Measurements from ENCODE around the gene EML6. TPM values are rescaled to one million over a fixed set of nuclear protein-coding genes. Genes with fewer than 3 reads are reported as not detected.

Gene EML6
- total and polyA plus RNA-seq, 2 of the 8 experiments (the other 6 are each of a cell fraction or from before 2014, with no cell fraction given): 1.2 to 1.6 TPM

- WGBS, 2 experiments (ENCODE audit: extremely low coverage in 1 of 2, insufficient coverage in 1 of 2, insufficient read length in 1 of 2, insufficient replicate concordance in 2 of 2, low coverage in 1 of 2, low lambda C conversion rate in 2 of 2, missing lambda C conversion rate in 1 of 2): 91% methylated on average over 3 of the region's 3 CpGs; no CpG with 5 or more reads in 1 of the 2 experiments
These were observed 262.8 kb downstream of the EML6 start for GRCh38 chr2:54986264-54986663.

More at GRCh38 chr2:54986264-54986663, 262.8 kb downstream of the EML6 start:
- no peak for TF ChIP-seq BCL11A (IDR thresholded peaks at IDR 0.05; ENCODE audit: low read depth in 2 of 2, low read length in 2 of 2)
- TF ChIP-seq FOSL1 (IDR thresholded peaks at IDR 0.05; ENCODE audit: insufficient read depth, low read depth, low read length): no peak
- Histone ChIP-seq H3K23me2 (ENCODE audit: low read depth, low read length) (no peaks in the 10 kb centered on the region), H3K27me3 (replicated peaks in 1 of 4; ENCODE audit: control insufficient read depth in 3 of 4, extremely low read depth in 1 of 4, insufficient read depth in 3 of 4, low read length in 3 of 4) (no peaks in the 10 kb centered on the region), H3K9ac (replicated peaks in 1 of 4; ENCODE audit: extremely low read depth in 1 of 4, low read depth in 3 of 4, low read length in 3 of 4) (no peak overlapping the region; a peak in 1 of 7 replicates), H4K8ac (ENCODE audit: extremely low read depth, insufficient read depth, low read length) (no peak overlapping the region), H3K14ac (ENCODE audit: insufficient read length) (no peak overlapping the region), H3K18ac (ENCODE audit: extremely low read depth, low read length) (no peak overlapping the region), H3K27ac (ENCODE audit: low read depth, low read length) (no peak overlapping the region; the same call in 1 of the 2 replicates), H2BK15ac (ENCODE audit: low read length) (no peak overlapping the region), H3K4me1 (replicated peaks in 1 of 4; ENCODE audit: control insufficient read depth in 3 of 4, insufficient read depth in 4 of 4, low read length in 3 of 4) (peaks cover 0 to 5% (median under 1%) of the 10 kb centered on the region in 4 experiments; a peak in 4 of 7 replicates), H2BK12ac (ENCODE audit: low read depth, low read length) (no peak overlapping the region), H2AFZ (ENCODE audit: low read length) (no peak overlapping the region), H3K9me3 (ENCODE audit: insufficient read depth in 2 of 2, low read depth in 1 of 2, low read length in 1 of 2) (no peaks in the 10 kb centered on the region), H2BK120ac (replicated peaks; ENCODE audit: low read depth, low read length) (no peak overlapping the region), H3K79me2 (ENCODE audit: control insufficient read depth in 1 of 2, insufficient read depth in 2 of 2, low read length in 2 of 2) (peaks cover 0 to 88% of the 10 kb centered on the region in 2 experiments; a peak in 3 of 4 replicates), H3K4me3 (ENCODE audit: extremely low read depth in 1 of 4, insufficient read depth in 2 of 4, low read depth in 3 of 4, low read length in 4 of 4) (no peak overlapping the region), H3K36me3 (ENCODE audit: control insufficient read depth in 2 of 4, insufficient read depth in 4 of 4, low read length in 3 of 4) (peaks cover 3 to 42% (median 15%) of the 10 kb centered on the region in 4 experiments), H3K4me2 (ENCODE audit: insufficient read depth in 1 of 2, low read depth in 2 of 2, low read length in 2 of 2) (no peak overlapping the region), H2AK5ac (ENCODE audit: low read depth, low read length) (no peak overlapping the region), H4K91ac (replicated peaks; ENCODE audit: insufficient read length, low read length) (no peak overlapping the region), H3K4ac (replicated peaks; ENCODE audit: insufficient read length, low read depth, low read length) (no peak overlapping the region), H2BK20ac (ENCODE audit: low read length) (no peak overlapping the region), H4K5ac (ENCODE audit: insufficient read length, low read depth, low read length) (no peak overlapping the region), H4K20me1 (replicated peaks in 1 of 2; ENCODE audit: control insufficient read depth in 1 of 2, insufficient read depth in 2 of 2, low read length in 2 of 2) (peaks cover 2 to 4% of the 10 kb centered on the region in 2 experiments), H3K56ac (replicated peaks; ENCODE audit: insufficient read length, low read depth, low read length) (no peak overlapping the region), H3K23ac (ENCODE audit: insufficient read length) (no peak overlapping the region), H3K79me1 (ENCODE audit: low read depth, low read length) (peaks cover 2% of the 10 kb centered on the region; the same call in 1 of the 2 replicates), H2BK5ac (ENCODE audit: low read depth, low read length) (no peak overlapping the region)
- DNase-seq (ENCODE audit: low read depth in 1 of 2, low spot score in 2 of 2): no peak
- POLR2A ChIA-PET (ENCODE audit: partially characterized antibody): interaction anchor here (0.6 to 1.7 kb wide), 3 partner anchors 9 to 65 kb away, joined by 4 read pairs; no protein-coding TSS in a partner anchor
- FAIRE-seq: no peak
- CTCF ChIA-PET (ENCODE audit: partially characterized antibody): interaction anchor here (1.0 to 2.8 kb wide), 3 partner anchors 12 to 182 kb away, joined by 3 to 8 read pairs (median 5); no protein-coding TSS in a partner anchor
